Fibroblast of the aortic adventitia (primary cell): Measurements from ENCODE around the gene GPC5. TPM values are rescaled to one million over a fixed set of nuclear protein-coding genes. Genes with fewer than 3 reads are reported as not detected.

Experiments used
- DNase-seq: peaks from one replicate; pipeline ENCODE4 v3.0.0-alpha.2; 2010; ENCODE audit warnings: low read depth
- H3K4me3 ChIP-seq: 2 replicates; pipeline ENCODE4 v1.5.1; 2011; ENCODE audit warnings: low read depth, mild to moderate bottlenecking, control low read depth, low read length, moderate library complexity
- total RNA-seq: library from RNA; depleted of rRNA; stranded (reverse); fragments of >200 nt; gene quantifications from 2 replicates; pipeline ENCODE4 v1.2.3, GENCODE V29; 2012; ENCODE audit warnings: low replicate concordance
- TF ChIP-seq, protein P1 (sequence below): IDR thresholded peaks from 2 replicates; pipeline ENCODE4 v1.5.1; 2011; ENCODE audit warnings: mild to moderate bottlenecking, low read length, control low read depth, inconsistent platforms; ENCODE audit not compliant: insufficient read depth

Gene GPC5
- total RNA-seq, 1 donor, result 0.18 TPM

- TF ChIP-seq, protein P1, sequence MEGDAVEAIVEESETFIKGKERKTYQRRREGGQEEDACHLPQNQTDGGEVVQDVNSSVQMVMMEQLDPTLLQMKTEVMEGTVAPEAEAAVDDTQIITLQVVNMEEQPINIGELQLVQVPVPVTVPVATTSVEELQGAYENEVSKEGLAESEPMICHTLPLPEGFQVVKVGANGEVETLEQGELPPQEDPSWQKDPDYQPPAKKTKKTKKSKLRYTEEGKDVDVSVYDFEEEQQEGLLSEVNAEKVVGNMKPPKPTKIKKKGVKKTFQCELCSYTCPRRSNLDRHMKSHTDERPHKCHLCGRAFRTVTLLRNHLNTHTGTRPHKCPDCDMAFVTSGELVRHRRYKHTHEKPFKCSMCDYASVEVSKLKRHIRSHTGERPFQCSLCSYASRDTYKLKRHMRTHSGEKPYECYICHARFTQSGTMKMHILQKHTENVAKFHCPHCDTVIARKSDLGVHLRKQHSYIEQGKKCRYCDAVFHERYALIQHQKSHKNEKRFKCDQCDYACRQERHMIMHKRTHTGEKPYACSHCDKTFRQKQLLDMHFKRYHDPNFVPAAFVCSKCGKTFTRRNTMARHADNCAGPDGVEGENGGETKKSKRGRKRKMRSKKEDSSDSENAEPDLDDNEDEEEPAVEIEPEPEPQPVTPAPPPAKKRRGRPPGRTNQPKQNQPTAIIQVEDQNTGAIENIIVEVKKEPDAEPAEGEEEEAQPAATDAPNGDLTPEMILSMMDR, result no peak
- H3K4me3 ChIP-seq, result no peak overlapping the region
- DNase-seq, result no peak
Measured at GRCh38 chr13:91618315-91618714, 219.9 kb downstream of the GPC5 start.

GRCh38 chr13:91620670-91621141 lies 222.3 kb downstream of the GPC5 start:
- DNase-seq, result no peak
- TF ChIP-seq, protein P1, result no peak

GRCh38 chr13:91621161-91621560 lies 222.7 kb downstream of the GPC5 start:
- no peak for DNase-seq
- TF ChIP-seq, protein P1, result no peak
- no peak overlapping the region for H3K4me3 ChIP-seq

More at GRCh38 chr13:91620670-91621141, 222.3 kb downstream of the GPC5 start:
- H3K4me3 ChIP-seq, result no peak overlapping the region

- no peak overlapping the region for H3K4me3 ChIP-seq
- TF ChIP-seq, protein P1, result no peak
- DNase-seq, result no peak
Measured at GRCh38 chr13:91621963-91622362, 223.5 kb downstream of the GPC5 start.

DNA sequence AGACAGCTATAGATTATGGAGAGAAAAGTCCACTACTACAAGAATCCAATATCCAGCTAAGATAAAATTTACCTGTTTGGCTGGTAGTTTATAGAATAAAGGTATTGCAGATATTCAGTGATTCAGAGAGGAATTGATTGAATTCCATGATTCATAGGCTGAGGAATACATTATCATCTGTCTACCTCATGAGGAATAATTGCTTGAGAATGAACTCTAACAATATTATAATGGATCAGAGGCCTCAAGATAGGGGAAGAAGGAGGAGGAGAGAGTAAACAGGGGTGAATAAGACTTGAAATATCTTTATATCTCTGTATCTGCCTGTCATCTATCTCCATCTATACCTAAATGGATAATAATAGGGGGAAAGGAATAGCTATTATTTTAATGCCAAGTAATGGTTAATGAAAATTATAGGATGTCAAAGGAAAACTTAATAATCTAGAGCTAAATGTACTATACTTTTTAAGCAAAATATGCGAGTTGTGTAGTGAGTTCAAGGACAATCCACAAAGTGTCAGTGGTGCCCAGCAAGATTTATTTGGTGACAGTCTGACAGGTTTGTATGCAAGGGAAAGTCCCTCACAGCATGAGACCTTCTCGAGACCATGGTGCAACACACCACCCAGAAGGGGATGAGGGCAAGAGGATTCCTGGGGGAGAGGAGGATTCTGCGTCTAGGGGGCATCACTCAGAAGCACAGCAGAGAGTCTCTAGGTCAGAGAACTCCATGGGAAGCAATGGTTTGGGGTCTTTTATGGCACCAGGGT lies 224.5 kb downstream of the GPC5 start:
- H3K4me3 ChIP-seq, result no peak overlapping the region
- no peak for DNase-seq
- TF ChIP-seq, protein P1, result no peak

- TF ChIP-seq, protein P1, result no peak
- H3K4me3 ChIP-seq, result no peak overlapping the region
- no peak for DNase-seq
Measured at GRCh38 chr13:91627952-91628739, 229.7 kb downstream of the GPC5 start.
